MM.1S (cell line): Measurements from ENCODE around the gene ZNF3.

Experiments
- EZH2 ChIP-seq: fragments of 300-600 bp; sonication (generic); optimal IDR thresholded peaks from 2 replicates; pipeline ENCODE3; 2017; ENCODE audit warnings: low read depth, mild to moderate bottlenecking, antibody characterized with exemption, low read length, mixed read lengths
- EZH2phosphoT487 ChIP-seq: fragments of 300-600 bp; sonication (generic); IDR thresholded peaks from 2 replicates; pipeline ENCODE4 v1.6.1; 2018; ENCODE audit warnings: antibody characterized with exemption, low read length
- TF ChIP-seq, protein P1 (sequence below): fragments of 300-600 bp; sonication (generic); IDR thresholded peaks from 2 replicates; pipeline ENCODE4 v1.5.1; 2016; ENCODE audit warnings: antibody characterized with exemption, low read length, mixed read lengths

DNA sequence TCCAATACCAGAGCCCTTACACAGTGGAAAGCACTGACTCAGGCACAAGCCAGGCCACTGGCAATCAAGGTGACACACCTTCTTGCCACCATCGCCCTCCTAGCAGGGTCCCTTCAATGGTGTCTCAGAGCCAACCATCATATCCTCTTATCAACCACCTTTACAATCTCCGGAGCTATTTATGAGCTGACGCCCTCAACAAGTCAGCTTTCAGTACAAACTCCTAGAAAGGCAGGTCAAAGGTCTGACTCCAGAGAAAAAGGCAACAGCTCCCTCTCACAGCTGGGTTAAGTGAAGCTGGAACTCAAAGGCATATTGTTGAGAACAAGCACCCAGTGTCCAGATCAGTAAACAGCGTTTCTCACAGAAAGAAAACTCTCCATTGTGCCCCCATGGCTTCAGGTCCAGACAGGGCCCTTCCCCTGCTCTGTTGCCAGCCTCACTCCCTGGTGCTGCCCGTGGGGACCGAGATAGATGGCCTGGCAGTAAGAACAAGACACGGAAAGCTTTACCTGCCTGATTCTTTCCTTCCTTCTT is 2.4 kb downstream of the ZNF3 start:
- TF ChIP-seq, protein P1, sequence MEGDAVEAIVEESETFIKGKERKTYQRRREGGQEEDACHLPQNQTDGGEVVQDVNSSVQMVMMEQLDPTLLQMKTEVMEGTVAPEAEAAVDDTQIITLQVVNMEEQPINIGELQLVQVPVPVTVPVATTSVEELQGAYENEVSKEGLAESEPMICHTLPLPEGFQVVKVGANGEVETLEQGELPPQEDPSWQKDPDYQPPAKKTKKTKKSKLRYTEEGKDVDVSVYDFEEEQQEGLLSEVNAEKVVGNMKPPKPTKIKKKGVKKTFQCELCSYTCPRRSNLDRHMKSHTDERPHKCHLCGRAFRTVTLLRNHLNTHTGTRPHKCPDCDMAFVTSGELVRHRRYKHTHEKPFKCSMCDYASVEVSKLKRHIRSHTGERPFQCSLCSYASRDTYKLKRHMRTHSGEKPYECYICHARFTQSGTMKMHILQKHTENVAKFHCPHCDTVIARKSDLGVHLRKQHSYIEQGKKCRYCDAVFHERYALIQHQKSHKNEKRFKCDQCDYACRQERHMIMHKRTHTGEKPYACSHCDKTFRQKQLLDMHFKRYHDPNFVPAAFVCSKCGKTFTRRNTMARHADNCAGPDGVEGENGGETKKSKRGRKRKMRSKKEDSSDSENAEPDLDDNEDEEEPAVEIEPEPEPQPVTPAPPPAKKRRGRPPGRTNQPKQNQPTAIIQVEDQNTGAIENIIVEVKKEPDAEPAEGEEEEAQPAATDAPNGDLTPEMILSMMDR, result no peak
- TF ChIP-seq EZH2phosphoT487 (no peak), EZH2 (no peak)
